ENCODE data around the gene LARP1. TPM values are rescaled to one million over a fixed set of nuclear protein-coding genes. Genes with fewer than 3 reads are reported as not detected.
A peak's percentile ranks its signal among the peaks of the same experiment; 100 is the strongest.

Gene LARP1
- total RNA-seq, 4 donors from 2014 or later: 79.7 to 128 (median 101) TPM

- no peak overlapping the region for H3K27ac ChIP-seq (replicated peaks in 1 of 4)
- peaks cover 5 to 12% (median 8%) of the 10 kb centered on the region in 4 donors for H3K4me1 ChIP-seq
- no peaks in the 10 kb centered on the region for H3K9me3 ChIP-seq
- TF ChIP-seq CTCF (IDR thresholded peaks at IDR 0.05) (no peak), EP300 (IDR thresholded peaks at IDR 0.05) (no peak), POLR2AphosphoS5 (IDR thresholded peaks at IDR 0.05) (no peak), POLR2A (IDR thresholded peaks at IDR 0.05; ENCODE audit: low read depth) (no peak)
- H3K27me3 ChIP-seq: no peaks in the 10 kb centered on the region
- DNase-seq (ENCODE audit: extremely low spot score): no peak
- H3K36me3 ChIP-seq: peaks cover 64 to 95% (median 70%) of the 10 kb centered on the region in 4 donors
- H3K4me3 ChIP-seq: no peak overlapping the region
- intact Hi-C loops (cut with DNase I): no loop called here
Measured at GRCh38 chr5:154800582-154800981, 45.4 kb downstream of the LARP1 start.

- intact Hi-C loops (cut with DNase I): no loop called here
- DNase-seq (ENCODE audit: extremely low spot score): no peak
- no peaks in the 10 kb centered on the region for H3K27me3 ChIP-seq
- no peaks in the 10 kb centered on the region for H3K9me3 ChIP-seq
- TF ChIP-seq POLR2AphosphoS5 (IDR thresholded peaks at IDR 0.05) (no peak), EP300 (IDR thresholded peaks at IDR 0.05) (no peak), POLR2A (IDR thresholded peaks at IDR 0.05; ENCODE audit: low read depth) (no peak), CTCF (IDR thresholded peaks at IDR 0.05) (no peak)
- peaks cover 5 to 12% (median 8%) of the 10 kb centered on the region in 4 donors for H3K4me1 ChIP-seq
- no peak overlapping the region for H3K27ac ChIP-seq (replicated peaks in 1 of 4)
- no peak overlapping the region for H3K4me3 ChIP-seq
- WGBS: 75% methylated on average over 3 of the region's 3 CpGs
- H3K36me3 ChIP-seq: peaks cover 69 to 100% (median 75%) of the 10 kb centered on the region in 4 donors
Measured at GRCh38 chr5:154801083-154801482, 45.9 kb downstream of the LARP1 start.

- 94% methylated on average over 2 of the region's 9 CpGs for WGBS
- no peak for DNase-seq (ENCODE audit: extremely low spot score)
- H3K36me3 ChIP-seq: peaks cover 70 to 100% (median 82%) of the 10 kb centered on the region in 4 donors
- H3K4me3 ChIP-seq: no peak overlapping the region
- peaks cover 5 to 12% (median 8%) of the 10 kb centered on the region in 4 donors for H3K4me1 ChIP-seq
- TF ChIP-seq POLR2A (IDR thresholded peaks at IDR 0.05; ENCODE audit: low read depth) (no peak), POLR2AphosphoS5 (IDR thresholded peaks at IDR 0.05) (no peak), EP300 (IDR thresholded peaks at IDR 0.05) (no peak), CTCF (IDR thresholded peaks at IDR 0.05) (no peak)
- no peaks in the 10 kb centered on the region for H3K27me3 ChIP-seq
- H3K9me3 ChIP-seq: no peaks in the 10 kb centered on the region
- intact Hi-C loops (cut with DNase I): no loop called here
- no peak overlapping the region for H3K27ac ChIP-seq (replicated peaks in 1 of 4)
Measured at GRCh38 chr5:154802050-154802449, 46.9 kb downstream of the LARP1 start.

- peaks cover 78 to 100% (median 92%) of the 10 kb centered on the region in 4 donors for H3K36me3 ChIP-seq
- intact Hi-C loops (cut with DNase I): no loop called here
- DNase-seq (ENCODE audit: extremely low spot score): no peak
- no peak overlapping the region for H3K27ac ChIP-seq (replicated peaks in 1 of 4)
- H3K27me3 ChIP-seq: no peaks in the 10 kb centered on the region
- no peaks in the 10 kb centered on the region for H3K9me3 ChIP-seq
- 73% methylated on average over 4 of the region's 4 CpGs for WGBS
- H3K4me3 ChIP-seq: no peak overlapping the region
- no peaks in the 10 kb centered on the region for H3K4me1 ChIP-seq
- TF ChIP-seq EP300 (IDR thresholded peaks at IDR 0.05): no peak
- TF ChIP-seq CTCF (IDR thresholded peaks at IDR 0.05): no peak
- TF ChIP-seq POLR2AphosphoS5 (IDR thresholded peaks at IDR 0.05): no peak
- no peak for TF ChIP-seq POLR2A (IDR thresholded peaks at IDR 0.05; ENCODE audit: low read depth)
Measured at GRCh38 chr5:154806176-154806575, 51.0 kb downstream of the LARP1 start.

GRCh38 chr5:154811239-154811638, 56.1 kb downstream of the LARP1 start:
- H3K4me1 ChIP-seq: peaks cover 0 to 19% (median 2%) of the 10 kb centered on the region in 4 donors
- no peak overlapping the region for H3K4me3 ChIP-seq
- WGBS: 83% methylated on average over 7 of the region's 7 CpGs
- H3K27me3 ChIP-seq: no peaks in the 10 kb centered on the region
- intact Hi-C loops (cut with DNase I): no loop called here
- TF ChIP-seq POLR2AphosphoS5 (IDR thresholded peaks at IDR 0.05): no peak
- TF ChIP-seq EP300 (IDR thresholded peaks at IDR 0.05): no peak
- TF ChIP-seq POLR2A (IDR thresholded peaks at IDR 0.05; ENCODE audit: low read depth): no peak
- no peak for TF ChIP-seq CTCF (IDR thresholded peaks at IDR 0.05)
- peaks cover 58 to 100% (median 91%) of the 10 kb centered on the region in 4 donors for H3K36me3 ChIP-seq
- H3K27ac ChIP-seq (replicated peaks in 1 of 4): peak overlapping the region in 1 of 4 donors; percentile 55
- no peak for DNase-seq (ENCODE audit: extremely low spot score)
- H3K9me3 ChIP-seq: no peaks in the 10 kb centered on the region

Measured in esophagus muscularis mucosa (tissue), 4 donors.